ENCODE measurements around the gene MAST2.

The MAST2 gene

GRCh38 chr1:45894331-45894730 lies 90.9 kb downstream of the MAST2 start (continued):
- TF ChIP-seq ZNF565 (CRISPR knock-in tag; conservative IDR thresholded peaks at IDR 0.05; ENCODE audit: low read depth) (no peak), OSR1 (CRISPR knock-in tag; IDR thresholded peaks at IDR 0.05) (no peak), ARNTL (CRISPR knock-in tag; IDR thresholded peaks at IDR 0.05; ENCODE audit: borderline replicate concordance, low read depth) (no peak)

- ATAC-seq: no peak
- TF ChIP-seq ISL1 (CRISPR knock-in tag; IDR thresholded peaks at IDR 0.05) (no peak), ARNTL (CRISPR knock-in tag; IDR thresholded peaks at IDR 0.05; ENCODE audit: borderline replicate concordance, low read depth) (no peak), TCF4 (CRISPR knock-in tag; IDR thresholded peaks at IDR 0.05; ENCODE audit: borderline replicate concordance) (no peak), ZNF8 (CRISPR knock-in tag; IDR thresholded peaks at IDR 0.05) (no peak), OSR1 (CRISPR knock-in tag; IDR thresholded peaks at IDR 0.05) (no peak), CSDC2 (CRISPR knock-in tag; IDR thresholded peaks at IDR 0.05) (no peak), BACH2 (CRISPR knock-in tag; IDR thresholded peaks at IDR 0.05; ENCODE audit: borderline replicate concordance) (no peak)
Observed at GRCh38 chr1:45894921-45895320, 91.5 kb downstream of the MAST2 start.

- ATAC-seq: no peak
- TF ChIP-seq TCF4 (CRISPR knock-in tag; IDR thresholded peaks at IDR 0.05; ENCODE audit: borderline replicate concordance) (no peak), TSHZ2 (CRISPR knock-in tag; IDR thresholded peaks at IDR 0.05) (no peak), CSDC2 (CRISPR knock-in tag; IDR thresholded peaks at IDR 0.05) (no peak), ZFP30 (CRISPR knock-in tag; IDR thresholded peaks at IDR 0.05) (no peak), TOX (CRISPR knock-in tag; IDR thresholded peaks at IDR 0.05; ENCODE audit: borderline replicate concordance) (no peak), OSR1 (CRISPR knock-in tag; IDR thresholded peaks at IDR 0.05) (no peak), ZNF565 (CRISPR knock-in tag; conservative IDR thresholded peaks at IDR 0.05; ENCODE audit: low read depth) (no peak), ARNTL (CRISPR knock-in tag; IDR thresholded peaks at IDR 0.05; ENCODE audit: borderline replicate concordance, low read depth) (no peak), CREB5 (CRISPR knock-in tag; IDR thresholded peaks at IDR 0.05; ENCODE audit: low read depth) (no peak), SNAI2 (CRISPR knock-in tag; IDR thresholded peaks at IDR 0.05) (no peak), PPARA (CRISPR knock-in tag; IDR thresholded peaks at IDR 0.05; ENCODE audit: borderline replicate concordance) (no peak), ISL1 (CRISPR knock-in tag; IDR thresholded peaks at IDR 0.05) (no peak), ESRRG (CRISPR knock-in tag; IDR thresholded peaks at IDR 0.05) (no peak), BACH2 (CRISPR knock-in tag; IDR thresholded peaks at IDR 0.05; ENCODE audit: borderline replicate concordance) (no peak), GLIS3 (CRISPR knock-in tag; IDR thresholded peaks at IDR 0.05) (no peak), ZFP3 (CRISPR knock-in tag; IDR thresholded peaks at IDR 0.05) (no peak), ZNF8 (CRISPR knock-in tag; IDR thresholded peaks at IDR 0.05) (no peak), CSRNP3 (CRISPR knock-in tag; IDR thresholded peaks at IDR 0.05) (no peak), RARB (CRISPR knock-in tag; IDR thresholded peaks at IDR 0.05) (no peak), ZC3H10 (CRISPR knock-in tag; IDR thresholded peaks at IDR 0.05) (no peak)
Observed at GRCh38 chr1:45895406-45895805, 92.0 kb downstream of the MAST2 start.

GRCh38 chr1:45906883-45907282 lies 103.5 kb downstream of the MAST2 start:
- no peak for ATAC-seq
- no peak for TF ChIP-seq CREB5 (CRISPR knock-in tag; IDR thresholded peaks at IDR 0.05; ENCODE audit: low read depth)
- TF ChIP-seq RARB (CRISPR knock-in tag; IDR thresholded peaks at IDR 0.05): no peak
- no peak for TF ChIP-seq ZC3H10 (CRISPR knock-in tag; IDR thresholded peaks at IDR 0.05)
- no peak for TF ChIP-seq PATZ1 (CRISPR knock-in tag; IDR thresholded peaks at IDR 0.05; ENCODE audit: borderline replicate concordance)
- no peak for TF ChIP-seq PPARA (CRISPR knock-in tag; IDR thresholded peaks at IDR 0.05; ENCODE audit: borderline replicate concordance)

Data from SK-N-SH treated with all-trans-retinoic acid at 6 μM for 48 hours (cell line).